Measurements from ENCODE around the gene LRRTM4.

Gene LRRTM4

GRCh38 chr2:77521548-77521891, 656 bp downstream of the LRRTM4 start:
- no peak for TF ChIP-seq CTCF (IDR thresholded peaks at IDR 0.05)

- no peak for TF ChIP-seq CTCF (IDR thresholded peaks at IDR 0.05)
These were observed 1.3 kb downstream of the LRRTM4 start for GRCh38 chr2:77520641-77521547.

GRCh38 chr2:77519888-77520506, 2.2 kb downstream of the LRRTM4 start:
- no peak for TF ChIP-seq CTCF (IDR thresholded peaks at IDR 0.05)

GRCh38 chr2:77519164-77519887, 2.9 kb downstream of the LRRTM4 start:
- no peak for TF ChIP-seq CTCF (IDR thresholded peaks at IDR 0.05)

GRCh38 chr2:77518311-77518710, 3.9 kb downstream of the LRRTM4 start:
- no peak for TF ChIP-seq CTCF (IDR thresholded peaks at IDR 0.05)

- no peak for TF ChIP-seq CTCF (IDR thresholded peaks at IDR 0.05)
These were observed 9.0 kb downstream of the LRRTM4 start for GRCh38 chr2:77513191-77513590.

- TF ChIP-seq CTCF (IDR thresholded peaks at IDR 0.05), result no peak
These were observed 9.7 kb downstream of the LRRTM4 start for GRCh38 chr2:77512507-77512906.
